HL-60 (cell line): ENCODE data around the gene CEP350.

Experiments
- CTCF ChIP-seq: IDR thresholded peaks from one replicate; pipeline ENCODE4 v1.5.1; 2011; ENCODE audit warnings: low read length, control low read depth, inconsistent platforms; ENCODE audit not compliant: insufficient read depth
- POLR2AphosphoS5 ChIP-seq: IDR thresholded peaks from 2 replicates; pipeline ENCODE4 v1.6.1; 2012; ENCODE audit warnings: low read depth
- REST ChIP-seq: IDR thresholded peaks from 2 replicates; pipeline ENCODE4 v1.6.1; 2012; ENCODE audit warnings: low read depth; ENCODE audit not compliant: insufficient replicate concordance

DNA sequence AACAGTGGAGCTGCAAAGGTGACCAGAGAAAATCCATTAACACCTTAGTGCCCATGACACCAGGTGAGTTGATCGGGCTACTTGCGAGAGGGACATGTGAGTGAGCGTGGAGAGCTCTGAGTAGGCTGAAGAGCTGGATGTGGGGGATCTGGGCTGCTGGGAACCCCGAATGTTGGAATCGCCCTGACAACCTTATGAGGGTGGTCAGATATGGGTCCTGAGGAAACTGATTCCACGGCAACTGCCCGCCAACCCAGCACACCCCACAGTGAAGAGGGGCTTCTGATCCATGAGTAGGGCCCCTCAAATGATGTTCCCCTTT is 199.4 kb downstream of the CEP350 start:
- TF ChIP-seq CTCF (no peak), REST (no peak), POLR2AphosphoS5 (no peak)
